HEK293T (cell line): Measurements from ENCODE around the gene MACROD1.

ENCODE experiments used
- ARNT ChIP-seq: fragments of 450-650 bp; IDR thresholded peaks from 2 replicates; pipeline ENCODE4 v1.6.1; 2017; ENCODE audit warnings: mild to moderate bottlenecking
- BHLHE40 ChIP-seq: fragments of 450-650 bp; IDR thresholded peaks from 2 replicates; pipeline ENCODE4 v1.6.1; 2016; ENCODE audit warnings: mild to moderate bottlenecking, moderate library complexity, borderline replicate concordance
- FOXK2 ChIP-seq: fragments of 450-650 bp; IDR thresholded peaks from 2 replicates; pipeline ENCODE4 v1.6.1; 2016; ENCODE audit warnings: mild to moderate bottlenecking
- NFRKB ChIP-seq: fragments of 450-650 bp; IDR thresholded peaks from 2 replicates; pipeline ENCODE4 v1.6.1; 2016; ENCODE audit warnings: mild to moderate bottlenecking, moderate library complexity

DNA sequence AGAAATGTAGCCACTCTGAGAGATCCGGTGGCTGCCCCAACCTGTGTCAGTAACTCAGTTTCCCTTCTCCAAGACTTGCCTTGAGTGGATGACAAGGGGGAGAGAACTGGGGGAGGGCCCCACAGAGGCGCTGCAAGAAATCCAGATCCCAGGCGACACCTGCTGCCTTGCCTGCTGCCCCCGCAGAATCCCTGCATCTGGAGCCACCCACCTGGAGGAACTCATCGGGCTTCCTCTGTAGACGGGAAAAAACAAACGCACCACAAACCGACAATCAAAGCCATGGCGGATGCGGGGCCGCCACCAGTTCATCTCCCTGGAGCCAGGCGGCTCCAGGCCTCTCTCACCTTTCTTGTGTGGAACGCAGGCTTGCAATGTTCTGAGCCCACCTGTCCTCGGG, 40.2 kb downstream of the MACROD1 start:
- no peak for TF ChIP-seq BHLHE40
- no peak for TF ChIP-seq ARNT
- no peak for TF ChIP-seq FOXK2
- TF ChIP-seq NFRKB, result no peak
